GDM1 (cell line): ENCODE measurements around the gene ERI3.

Source experiments
- DNase-seq: peaks from one replicate; lab custom pipeline; 2025; lab: John Stamatoyannopoulos, UW

Gene ERI3

DNA sequence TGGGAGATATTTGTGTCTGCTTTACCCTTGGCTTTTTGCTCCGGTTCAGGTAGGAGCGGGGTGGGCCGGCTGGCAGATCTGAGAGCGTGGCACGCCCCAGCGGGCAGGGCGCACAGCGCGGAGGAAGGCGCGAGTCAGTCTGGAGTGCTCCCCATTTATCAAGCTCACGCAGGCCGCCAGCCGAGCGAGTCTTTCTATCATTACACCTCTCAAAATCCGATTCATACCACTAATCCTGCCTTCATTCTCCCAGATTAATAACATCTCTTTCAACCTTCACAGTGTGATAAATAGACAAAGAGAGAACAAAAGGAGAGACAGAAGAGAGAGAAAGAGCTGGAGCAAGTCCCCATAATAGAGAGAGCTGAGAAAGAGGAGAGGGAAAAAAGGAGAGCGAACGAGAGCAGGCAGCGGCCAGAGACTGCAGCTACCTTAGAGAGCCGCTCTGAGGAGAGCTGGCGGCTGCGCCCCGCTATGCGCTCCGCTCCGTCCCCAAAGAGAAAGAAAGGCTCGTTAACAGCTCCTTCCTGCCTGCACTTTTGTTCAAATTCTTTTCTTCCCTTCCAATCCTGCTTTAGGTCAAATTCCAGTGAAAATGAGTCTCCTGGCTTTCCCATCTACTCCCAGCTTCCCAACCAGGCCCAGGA, 93.8 kb downstream of the ERI3 start:
- DNase-seq: no peak

DNA sequence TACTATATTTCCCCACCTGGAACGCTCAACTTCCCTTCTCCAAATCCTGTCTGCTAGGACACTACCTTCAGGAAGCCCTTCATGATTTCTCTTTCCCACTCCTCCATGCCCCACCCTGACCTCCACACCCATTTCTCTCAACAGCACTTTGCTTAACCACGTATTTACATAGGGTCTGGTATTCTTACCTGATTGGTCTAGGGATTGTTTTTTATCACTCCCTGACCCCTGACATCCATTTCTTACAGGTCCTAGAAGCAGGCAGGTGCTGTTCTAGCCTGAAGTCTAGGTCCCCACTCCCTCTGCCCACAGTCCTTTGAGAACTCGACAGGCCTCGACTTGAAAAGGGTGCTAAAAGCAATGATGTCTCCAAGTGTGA, 94.3 kb downstream of the ERI3 start:
- no peak for DNase-seq

DNA sequence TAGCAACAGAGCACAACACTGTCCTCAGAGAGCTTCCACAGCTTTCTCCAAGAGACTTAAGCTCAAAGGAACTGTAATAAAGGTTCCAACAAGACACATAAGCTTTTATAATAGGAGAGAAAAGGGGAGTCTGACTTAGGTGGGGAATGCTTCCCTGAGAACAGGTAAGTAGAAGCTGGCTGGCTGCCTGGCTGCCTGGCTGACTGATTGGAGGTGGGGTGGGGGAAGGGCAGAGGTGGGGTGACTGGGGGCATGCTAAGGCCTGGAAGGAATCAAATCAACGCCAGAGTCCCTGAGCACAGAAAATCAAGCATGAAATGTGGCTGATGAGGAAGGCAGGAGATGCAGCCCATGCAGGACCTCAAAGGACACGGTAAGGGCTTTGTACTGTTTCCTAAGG, 96.0 kb downstream of the ERI3 start:
- no peak for DNase-seq

DNA sequence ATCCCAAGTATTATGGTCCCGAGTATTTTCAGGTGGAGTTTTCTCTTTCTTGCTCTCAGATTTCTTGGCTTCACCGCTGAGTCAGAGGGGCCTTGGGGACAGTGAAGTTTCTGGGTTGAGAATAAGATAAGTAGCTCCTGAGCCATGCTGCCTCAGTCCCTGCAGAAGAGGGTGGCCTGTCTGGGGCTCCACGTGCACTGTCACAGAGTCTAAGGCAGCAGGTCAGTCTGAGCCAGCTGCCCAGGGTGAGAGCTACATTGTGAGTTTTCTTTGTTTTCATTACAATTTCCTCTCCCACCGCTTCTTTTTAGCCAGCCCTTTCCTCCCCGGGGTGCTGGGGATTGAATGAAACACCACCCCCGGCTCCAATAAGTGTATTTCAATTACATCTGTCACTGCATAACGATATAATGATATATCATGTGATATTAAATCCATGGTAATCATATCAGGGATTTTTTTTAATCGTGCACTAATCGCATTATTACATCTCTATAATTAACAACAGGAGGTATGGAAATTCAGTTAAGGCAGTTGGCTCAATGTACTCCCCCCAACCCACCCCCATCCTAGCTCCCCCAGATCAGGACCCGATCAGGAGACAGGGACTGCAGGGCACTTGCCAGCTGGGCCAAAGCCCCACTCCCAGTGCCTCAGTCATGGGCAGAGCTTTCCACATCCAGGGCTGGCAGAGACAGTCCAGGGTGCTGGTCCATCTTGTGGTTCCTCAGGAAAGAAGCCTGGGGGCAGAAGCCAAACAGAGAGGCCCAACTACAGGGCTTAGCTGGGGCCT, 98.1 kb downstream of the ERI3 start:
- DNase-seq: no peak

DNA sequence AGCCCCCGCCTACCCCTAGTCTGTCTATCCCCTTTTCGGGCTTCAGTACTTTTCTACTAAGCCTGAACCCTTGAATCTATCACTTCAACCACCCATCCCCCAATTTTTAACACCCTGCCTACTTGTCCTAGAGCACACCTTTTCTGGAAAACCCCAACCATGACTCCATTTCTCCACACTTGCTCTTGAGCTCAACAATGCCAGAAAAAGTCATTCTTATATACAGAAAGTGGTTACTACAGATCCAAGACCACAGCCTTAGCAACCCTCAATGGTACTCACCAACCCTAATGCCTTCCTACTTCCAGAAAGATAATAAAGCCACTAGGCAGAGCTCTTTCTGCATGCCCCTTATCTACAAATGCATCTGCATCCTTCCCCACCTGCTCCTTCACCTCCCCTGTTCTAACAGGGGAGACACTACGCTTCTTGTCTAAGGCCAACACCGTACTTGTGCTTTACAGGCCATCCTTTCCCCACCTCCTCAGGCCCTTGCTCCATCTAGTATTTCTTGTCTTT, 100.6 kb downstream of the ERI3 start:
- no peak for DNase-seq

DNA sequence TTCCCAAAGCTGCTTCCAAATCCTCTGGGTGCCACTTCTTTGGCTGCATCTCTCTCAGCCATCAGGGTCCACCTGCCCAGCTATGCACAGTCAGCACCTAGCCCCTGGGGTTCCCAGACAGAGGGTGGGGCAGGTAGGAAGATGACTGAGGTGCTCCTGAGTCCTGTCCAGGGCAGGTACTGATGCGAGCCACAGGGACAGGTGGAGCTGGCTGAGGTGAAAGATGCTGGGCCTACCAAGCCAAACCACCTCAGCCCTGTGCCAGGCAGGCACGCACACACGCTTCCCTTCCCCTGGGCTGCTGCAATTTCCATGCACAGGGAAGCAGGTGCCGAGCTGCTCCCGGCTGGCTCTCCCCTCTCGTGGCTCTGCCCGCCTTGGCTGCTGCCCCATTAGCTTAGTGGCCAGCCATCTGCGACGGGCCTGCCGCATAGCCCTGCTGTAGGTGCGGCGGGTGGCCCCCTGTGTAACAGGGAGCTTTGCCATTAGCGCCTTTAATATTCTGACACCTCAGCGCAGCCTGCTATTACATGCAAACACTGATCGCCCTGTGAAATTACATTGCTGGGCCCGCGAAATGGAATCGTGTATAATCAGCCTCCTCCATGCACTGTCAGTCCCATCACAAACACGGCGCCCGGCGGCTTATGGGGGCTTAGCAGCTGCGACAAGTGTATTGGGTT, 102.9 kb downstream of the ERI3 start:
- DNase-seq: no peak

DNA sequence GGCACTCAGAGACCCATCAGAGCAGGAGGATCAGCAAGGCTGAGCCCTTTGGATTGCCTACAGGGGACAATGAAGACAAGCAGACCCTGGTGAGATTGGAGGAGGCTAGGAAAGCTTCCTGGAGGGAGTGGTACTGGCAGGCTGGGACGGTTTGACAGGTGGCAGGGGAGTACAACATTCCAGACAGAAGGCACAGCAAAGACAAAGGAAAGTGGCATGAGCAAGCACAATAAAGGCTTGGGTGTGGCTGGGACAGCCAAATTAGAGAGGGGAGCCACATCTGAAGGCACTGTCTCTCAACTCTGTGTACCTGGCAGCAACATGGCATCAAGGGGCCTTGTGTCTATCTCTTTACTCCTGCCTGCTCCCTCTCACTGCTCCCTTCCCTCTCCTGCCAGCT, 103.6 kb downstream of the ERI3 start:
- DNase-seq: no peak

DNA sequence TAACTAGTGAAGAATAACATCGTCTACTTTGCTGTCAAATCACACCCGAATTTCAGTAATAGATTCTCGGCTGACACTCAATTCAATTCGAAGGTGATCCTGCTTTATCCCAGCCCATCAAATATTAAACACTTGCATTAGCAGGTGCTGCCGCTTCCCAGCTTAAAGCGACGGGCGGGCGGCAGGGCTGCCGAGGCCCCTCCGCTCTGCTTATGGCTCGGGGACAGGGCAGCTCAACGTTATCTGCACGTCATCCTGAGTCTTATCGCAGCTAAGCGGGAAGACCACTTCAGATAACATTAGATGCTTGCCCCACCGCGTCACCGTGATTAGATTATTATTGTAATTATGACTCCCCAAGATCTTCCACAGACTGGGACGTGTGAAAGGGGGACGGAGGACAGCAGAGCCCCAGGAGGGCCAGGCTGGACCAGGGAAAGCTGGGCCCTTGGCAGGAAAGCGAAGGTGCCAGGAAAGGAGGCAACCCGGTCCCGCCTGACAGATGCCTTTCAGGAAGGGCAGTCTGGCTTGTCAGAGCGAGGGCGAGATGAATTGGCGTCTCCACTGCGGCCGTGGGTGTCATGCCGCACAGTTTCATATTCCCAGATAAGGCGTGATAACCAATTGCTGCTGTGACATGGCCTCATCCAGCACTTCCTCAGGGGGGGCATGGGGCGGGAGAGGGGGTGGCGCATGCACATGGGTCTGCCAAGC, 104.8 kb downstream of the ERI3 start:
- DNase-seq: no peak

DNA sequence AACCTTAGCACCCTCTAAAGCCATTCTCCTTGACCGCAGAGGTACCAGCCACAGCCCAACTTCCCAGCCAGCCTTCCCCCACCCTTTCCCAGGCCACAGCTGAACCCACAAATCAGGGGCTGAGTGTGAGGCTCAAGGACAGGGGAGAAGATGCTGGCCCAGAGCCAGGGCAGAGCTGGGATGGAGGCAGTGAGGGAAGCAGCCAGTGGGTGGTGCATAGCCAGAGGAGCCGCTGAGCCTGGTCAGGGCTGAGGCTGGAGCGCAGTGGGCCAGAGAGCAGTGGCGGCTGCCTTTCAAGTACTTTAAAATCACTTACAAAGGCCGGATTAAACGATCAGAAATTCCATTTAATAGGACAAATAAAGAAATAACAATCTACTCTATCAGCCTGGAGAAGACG, 105.5 kb downstream of the ERI3 start:
- no peak for DNase-seq

DNA sequence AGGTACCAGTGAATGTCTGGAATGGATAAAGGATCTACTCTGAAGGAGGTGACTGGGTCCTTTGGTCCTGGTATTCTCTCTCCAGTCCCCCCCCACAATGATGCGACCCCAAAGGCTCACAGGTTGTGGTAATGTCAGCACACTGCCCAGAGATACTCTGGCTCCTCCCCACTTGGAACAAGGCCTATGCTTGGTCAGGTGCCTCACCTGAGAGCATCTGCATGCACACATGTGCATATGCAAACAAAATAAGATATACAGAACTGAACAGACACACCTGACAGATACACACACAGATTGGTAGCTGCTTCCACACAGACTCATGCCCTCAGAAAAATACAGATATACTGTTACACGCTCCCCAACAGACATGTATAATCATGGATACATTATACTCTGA, 108.3 kb downstream of the ERI3 start:
- no peak for DNase-seq

DNA sequence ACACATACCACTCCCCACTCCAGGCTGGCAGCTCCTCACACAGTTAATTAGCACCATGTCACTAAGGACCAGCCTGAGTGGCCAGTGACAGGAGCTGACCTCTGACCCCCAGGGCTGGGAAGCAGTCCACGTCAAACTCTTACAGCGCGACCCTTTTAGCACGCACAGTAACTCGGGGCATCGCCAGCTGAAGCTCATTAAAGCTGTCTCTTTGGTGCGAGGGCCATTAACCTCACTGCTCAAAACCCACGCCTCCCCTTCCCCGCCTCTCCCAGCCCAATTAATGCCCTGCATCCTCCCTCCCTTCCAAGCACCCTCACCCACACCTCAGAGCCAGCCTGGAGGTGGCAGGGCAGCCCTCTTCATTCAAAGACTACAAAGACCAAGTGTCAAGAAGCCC, 110.1 kb downstream of the ERI3 start:
- DNase-seq: no peak

DNA sequence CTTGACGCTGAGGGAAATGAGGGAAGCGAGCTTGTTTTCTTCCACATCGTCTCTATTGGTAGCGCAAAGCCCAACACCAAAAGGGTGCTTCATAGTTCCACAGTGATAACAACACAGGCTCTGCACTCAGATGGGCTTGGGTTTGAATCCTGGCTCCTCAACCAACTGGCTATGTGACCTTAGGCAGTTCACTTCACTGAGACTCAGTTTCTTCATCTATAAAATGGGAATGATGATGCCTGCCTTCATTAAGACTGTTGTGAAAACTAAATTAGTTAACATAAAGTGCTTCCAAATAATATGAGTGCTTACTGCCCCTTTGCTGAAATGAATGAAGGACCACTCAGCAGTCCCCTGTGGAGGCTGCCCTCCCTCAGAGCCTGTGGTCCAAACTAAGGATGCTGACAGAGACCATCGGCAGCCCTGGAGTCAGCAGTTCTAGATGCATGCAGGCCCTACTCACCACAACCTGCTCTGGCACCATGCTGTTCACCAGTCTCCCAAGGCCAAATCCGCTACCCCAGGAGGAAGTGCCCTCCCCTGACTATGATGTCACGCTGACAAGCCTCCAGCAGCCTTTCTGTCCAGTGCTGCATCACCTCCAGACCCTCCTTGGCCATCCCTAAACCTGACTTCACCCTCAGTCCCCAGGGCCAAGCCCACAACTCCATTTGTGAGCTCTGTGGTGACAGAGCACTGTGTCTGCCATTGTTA, 111.1 kb downstream of the ERI3 start:
- DNase-seq: no peak

DNA sequence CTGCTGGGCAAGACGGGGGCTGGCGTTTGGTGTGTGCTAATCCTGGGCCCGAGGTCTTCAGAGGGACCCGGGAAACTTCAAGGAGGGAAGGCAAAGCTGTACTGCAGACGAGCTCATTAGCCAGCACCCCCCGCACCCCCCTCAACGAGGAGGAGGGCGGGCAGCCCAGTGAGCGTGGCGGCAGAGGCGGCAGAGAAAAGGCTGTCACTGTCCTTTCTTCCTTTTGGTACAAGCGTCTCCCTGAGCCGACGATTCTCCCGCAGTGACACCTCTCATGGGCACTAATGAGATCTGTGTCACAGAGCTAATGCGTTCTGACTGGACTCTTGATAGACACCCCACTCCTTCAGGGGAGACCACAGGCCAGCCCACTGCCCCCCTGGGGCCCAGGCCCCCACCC, 112.3 kb downstream of the ERI3 start:
- no peak for DNase-seq

DNA sequence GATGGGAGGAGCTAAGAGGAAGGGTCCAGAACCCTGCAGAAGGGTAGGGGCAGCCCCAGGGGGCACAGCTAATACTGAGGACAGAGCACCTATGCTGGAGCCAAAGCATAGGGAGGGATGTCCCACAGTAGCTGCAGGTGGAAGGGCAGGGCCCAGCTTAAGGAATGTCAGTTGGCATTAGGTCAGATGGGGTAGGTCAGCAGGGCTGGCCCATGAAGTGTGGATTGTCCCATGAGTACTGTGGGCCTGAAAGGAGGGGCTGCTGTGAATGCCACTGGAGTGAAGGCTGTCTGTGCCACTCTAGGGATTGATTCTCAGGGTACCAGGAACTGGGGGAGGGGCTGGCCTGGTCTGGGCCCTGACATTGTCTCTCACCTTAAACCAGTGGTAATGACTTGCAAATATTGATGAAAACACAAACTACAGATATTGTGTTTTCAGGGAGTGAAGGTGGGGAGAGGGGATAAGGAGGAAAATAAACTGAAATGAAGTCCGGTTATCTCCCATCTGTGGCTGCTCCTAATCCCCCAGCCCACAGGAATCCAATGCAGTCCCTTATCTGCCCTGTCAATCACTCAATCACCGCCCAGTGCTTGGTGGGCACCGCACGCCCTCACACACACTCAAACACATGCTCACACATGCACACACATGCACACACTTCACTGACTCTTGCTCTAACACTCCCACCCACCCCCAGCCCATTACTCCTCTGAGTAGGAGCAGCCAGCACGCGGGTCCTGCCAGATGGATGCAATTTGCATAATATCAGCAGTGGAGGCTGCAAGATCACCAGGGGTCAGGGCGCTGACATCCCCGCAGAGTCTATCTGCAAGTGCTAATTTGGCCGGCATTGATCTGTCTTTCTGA, 114.0 kb downstream of the ERI3 start:
- DNase-seq: no peak

DNA sequence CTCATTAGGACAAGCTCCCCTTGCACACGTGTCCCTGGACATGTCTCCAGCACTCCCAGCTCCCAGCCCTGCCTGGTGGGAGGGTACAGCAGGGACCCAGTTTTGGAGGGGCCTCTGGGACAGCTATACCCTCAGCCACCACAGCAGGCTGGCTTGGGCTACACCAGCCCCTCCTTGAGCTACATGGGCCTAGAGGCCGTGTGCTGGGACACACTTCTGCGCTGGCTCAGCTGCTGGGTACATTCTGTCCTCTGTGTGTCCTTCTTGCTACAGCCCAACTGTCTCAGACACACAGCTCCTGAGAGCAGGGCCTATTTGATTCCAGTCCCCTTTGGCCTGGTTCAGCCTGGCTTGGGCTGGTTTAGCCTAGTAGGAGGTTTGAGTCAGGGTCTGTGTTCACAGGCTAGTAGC, 115.1 kb downstream of the ERI3 start:
- DNase-seq: no peak

DNA sequence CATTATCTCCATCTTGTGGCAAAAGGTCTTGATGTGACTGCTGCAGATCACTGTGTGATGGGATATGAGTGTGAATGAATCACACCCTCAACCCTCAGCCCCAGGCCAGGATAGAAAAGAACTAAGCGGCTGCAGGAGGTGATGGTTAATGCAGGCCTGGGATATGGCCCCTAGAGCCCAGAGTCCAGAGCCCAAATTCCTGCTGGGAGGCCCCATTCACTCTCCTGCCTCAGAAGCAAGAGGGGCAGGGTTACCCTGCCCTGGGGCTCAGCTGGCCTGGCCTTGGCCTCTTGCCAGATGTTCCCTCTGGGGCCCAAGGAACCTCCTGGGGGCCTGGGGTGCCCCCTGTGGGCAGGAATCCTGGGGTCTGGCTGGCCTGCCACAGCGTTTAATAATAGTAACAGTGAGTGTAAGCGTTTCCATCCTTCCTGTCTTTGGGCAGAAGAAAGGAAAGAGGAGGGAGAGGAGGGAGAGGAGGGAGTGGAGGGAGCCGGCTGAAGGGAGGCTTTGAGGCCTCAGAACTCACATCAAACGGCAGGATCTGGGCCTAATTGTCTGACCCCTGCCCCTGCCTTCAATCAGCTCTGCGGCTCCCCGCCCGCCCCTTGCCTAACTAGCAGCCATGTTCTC, 115.6 kb downstream of the ERI3 start:
- DNase-seq: peak; percentile 22

DNA sequence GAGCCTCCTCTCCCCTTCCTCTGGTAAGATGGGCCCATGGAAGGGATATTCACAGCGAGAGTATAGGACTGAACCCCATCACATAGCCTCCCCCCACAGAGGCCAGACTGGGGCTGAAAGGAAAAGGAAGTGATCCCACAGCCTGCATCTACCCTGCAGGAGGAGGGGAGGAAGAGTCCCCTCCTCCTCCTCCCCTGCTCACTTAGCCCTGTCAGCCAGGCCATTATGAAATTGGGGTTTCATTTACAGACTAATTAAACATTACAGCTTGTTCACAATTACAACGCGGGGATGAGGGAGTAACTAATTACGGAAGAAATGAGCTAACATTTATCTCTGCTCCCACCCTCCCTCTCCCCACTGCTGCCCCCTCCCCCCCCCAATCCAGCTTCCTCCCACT, 116.4 kb downstream of the ERI3 start:
- no peak for DNase-seq

DNA sequence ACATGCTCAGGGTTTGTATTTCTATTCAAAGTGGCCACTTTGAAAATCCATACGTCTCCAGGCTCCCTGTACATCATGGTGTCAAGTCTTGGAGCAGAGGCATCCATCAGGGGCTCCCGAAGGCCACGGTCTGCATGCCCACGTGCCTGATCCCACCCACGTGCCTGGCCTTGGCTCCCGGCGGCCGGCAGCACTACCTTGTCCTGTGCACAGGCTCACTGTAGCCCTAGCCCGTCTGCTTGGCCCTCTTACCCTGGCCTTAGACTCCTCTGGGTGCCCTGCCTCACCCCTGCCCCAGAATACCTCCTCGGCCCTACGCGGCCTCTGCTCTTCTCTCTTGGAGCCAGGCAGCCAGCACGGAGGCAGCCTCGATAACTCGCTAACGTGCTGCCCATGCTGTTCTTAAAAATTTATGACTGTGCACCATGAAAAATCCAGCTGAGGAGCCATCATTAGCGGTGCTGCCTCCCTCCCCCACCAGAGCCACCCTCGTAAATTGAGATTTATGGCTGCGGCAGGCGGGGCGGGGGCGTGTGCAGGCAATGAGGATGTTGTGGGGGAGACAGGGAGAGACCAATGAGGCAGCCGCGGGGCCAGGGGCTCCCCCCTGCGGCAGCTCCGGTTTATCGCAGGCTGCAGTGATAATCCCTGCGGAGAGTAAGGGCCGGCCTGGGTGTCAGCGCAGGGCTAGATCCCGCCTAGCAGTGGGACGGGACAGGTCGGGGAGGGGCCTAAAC, 117.2 kb downstream of the ERI3 start:
- no peak for DNase-seq

DNA sequence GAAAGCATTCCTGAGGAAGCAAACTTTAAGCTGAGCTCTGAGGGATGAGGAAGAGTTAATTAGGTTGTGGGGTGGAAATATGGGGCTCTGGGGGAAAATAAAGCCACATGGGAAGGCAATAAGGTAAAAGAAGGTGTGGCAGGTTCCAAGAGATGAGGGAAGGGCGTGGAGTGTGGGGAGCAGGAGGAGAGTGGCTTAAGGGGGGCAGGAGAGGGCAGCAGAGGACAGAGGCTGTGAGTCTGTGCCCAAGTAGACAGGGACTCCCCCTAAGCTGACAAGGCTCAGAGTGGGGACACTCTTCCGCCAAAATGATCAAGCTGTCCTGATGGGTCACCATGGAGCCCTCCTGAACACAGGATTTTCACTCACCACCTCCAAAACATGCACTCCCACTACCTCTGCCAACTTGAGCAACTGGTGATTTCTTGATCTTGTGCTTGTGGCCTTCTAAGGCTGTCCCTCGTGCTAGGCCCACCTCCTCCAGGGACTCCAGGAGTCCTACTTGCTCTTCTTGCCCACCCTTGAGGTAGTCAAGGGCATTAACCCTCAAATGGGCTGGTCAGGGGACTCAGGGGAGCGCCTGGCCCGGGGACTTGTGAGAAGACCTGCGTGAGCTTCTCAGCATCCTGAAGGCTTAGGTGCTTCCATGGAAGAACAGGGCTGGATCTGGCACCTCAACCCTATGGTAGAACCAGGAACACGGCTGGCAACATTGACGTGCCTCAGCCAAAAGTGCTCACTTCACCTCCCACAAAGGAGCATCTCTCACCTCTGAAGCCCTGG, 118.4 kb downstream of the ERI3 start:
- no peak for DNase-seq
